ENCODE data around the gene ARL1.
A peak's percentile ranks its signal among the peaks of the same experiment; 100 is the strongest.
"Not testable (repeated sequence)": the region's sequence is repeated elsewhere in the genome, so short reads cannot be mapped to it uniquely, and the experiment has no call there.

The ARL1 gene

DNA sequence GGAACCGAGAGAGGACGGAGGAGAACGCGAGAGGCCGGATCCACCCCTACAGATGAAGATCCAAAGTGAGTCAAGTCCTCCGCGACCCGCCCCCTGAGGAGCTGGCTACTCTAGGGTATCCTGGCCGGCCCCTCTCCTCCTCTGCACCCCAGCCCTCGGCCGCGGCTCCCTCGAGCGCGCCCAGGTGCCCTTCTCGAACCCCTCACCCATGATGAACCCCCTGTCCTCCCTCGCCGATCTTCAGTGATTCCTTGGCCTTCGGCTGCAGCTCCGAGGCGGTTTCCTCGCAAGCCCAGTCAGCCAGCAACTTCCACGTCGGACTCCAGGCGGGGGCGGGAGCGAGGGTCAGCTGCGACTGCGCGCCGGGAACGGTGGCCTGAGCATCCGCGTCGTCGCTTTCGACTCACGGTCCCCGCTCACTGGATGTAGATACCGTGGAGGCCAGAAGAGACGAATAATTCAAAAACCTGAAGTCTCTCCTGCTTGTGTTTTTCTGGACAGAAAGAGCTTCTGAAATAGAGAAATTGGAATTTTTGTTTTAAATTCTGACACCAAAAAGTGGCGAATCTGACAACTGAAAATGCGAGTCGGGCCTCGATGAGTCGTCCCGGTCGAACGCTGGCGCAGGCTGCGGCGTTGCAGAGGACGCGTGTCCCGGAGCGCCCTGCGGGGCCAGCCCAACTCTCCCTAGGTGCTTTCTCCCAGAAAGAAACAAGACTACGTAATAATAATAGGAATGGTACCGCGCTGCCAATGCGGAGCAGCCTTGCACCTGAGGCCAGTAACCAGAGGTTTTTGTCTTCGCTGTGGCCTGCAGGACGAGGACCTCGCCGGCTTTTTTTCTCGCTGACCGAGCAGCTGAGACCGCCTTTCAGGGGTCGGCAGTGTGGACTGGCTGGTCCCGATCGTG is at the start of gene ARL1:
Gene ARL1, minus strand, starts transcription at position 337 of the 910 bp plus-strand sequence. Its CDS starts 127 bp downstream, at position 210.
- DNase-seq = peak; percentile 80 to 91

DNA sequence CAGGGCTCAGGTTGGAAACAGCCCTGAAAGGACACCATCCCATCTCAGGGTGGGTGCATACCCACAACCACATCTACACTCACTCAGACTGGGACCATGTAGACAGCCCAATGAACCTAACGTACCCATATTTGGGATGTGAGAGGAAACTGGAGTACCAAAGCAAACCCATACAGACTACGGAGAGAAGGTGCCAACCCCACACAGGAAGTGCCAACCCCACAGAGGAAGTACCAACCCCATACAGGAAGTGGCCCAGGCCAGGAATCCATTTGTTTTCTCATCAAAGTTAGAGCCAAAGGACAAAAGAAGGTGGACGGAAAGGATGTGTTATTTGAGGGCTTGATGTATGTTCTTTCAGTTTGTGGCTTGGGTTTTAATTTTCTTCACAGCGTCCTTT is 48.1 kb upstream of the ARL1 start:
- no peak for DNase-seq

DNA sequence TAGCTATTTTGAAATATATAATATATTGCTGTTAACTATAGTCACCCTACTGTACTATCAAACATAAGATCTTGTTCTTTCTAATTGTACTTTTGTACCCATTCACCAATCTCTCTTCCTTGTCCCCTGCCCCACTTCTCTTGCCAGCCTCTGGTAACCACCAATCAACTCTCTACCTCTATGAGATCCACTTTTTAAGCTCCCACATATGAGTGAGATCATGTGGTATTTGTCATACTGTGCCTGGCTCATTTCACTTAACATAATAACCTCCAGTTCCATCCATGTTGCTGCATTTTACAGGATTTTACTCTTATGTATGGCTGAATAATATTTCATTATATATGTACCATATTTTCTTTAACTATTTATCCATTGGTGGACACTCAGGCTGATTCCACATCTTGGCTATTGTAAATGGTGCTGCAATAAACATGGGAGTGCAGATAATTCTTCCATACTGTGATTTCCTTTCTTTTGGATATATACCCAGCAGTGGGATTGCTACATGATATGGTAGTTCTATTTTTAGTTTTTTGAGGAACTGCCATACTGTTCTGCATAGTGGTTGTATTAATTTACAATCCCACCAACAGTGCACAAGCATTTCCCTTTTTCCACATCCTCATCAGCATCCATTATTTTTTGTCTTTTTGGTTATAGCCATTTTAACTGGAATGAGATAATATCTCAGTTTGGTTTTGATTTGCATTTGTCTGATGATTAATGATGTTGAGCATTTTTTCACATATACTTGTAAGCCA is 34.1 kb upstream of the ARL1 start:
- no peak for DNase-seq

DNA sequence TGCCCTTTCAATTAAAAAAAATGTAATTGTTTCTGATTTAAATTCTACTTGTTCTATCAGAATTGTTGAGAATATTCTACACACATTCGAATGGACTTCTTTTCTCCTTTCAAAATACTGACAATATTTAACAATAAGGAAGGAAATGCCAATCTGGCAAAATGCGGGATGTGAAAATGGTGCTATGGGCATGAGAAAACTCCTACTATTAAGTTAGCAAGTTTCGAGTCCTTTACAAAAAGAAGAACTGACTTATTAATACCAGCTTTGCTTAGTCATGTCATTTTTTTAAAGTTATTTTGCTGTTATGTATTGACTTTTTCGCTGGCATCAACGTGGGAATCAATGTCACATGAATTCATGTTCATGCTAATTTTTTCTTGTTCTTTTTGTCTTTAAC is 31.7 kb upstream of the ARL1 start:
- DNase-seq = no peak

DNA sequence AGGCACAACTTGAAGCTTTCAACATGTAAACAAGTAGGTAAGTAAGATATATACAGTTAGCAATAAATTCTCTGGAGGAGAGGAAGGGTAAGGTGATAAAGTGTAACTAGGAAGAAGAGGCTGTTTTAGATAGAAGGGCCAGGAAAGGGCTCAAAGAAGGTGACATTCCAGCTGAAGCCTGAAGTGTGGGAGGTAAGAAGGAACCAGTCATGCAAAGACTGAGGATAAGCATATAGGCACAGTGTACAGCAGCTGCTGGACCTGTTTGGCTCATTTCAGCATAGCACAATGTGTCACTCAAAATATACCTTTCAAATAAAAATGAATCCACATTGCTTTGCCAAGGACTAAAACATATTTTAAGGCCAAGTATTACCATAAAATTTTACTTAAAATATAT is 28.6 kb upstream of the ARL1 start:
- DNase-seq = no peak

DNA sequence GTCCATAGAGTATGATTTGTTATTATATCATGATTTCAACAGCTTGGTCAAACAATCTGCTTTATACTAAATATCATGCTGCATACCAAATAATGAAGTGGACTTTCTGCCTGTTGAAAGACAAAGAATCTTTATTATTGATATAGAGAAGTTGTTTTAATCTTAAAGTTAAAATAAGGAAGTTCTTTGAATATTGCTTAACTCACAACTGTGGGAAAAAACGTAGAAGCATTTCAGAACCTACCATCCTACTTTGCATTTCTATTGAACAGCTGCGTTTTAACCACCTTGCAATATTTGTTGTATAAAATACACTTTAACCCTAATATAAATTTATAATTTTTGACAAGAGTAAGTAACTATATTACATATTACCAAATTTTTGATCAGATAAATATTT is 22.9 kb upstream of the ARL1 start:
- no peak for DNase-seq

DNA sequence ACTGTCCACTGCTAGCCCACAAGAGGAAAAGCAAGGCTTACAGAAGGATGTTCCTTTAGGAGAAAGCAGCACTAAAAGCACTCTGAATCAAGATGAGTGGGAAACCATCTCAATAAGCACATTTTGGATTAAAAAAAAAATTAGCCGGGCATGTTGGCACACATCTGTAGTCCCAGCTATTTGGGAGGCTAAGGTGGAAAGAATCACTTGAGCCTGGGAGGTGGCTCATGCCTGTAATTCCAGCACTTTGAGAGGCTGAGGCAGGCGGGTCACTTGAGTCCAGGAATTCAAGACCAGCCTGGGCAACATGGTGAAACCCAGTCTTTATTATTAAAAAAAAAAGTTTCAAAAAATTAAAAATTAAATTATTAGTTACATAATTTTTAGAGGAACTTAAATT is 17.0 kb upstream of the ARL1 start:
- no peak for DNase-seq

DNA sequence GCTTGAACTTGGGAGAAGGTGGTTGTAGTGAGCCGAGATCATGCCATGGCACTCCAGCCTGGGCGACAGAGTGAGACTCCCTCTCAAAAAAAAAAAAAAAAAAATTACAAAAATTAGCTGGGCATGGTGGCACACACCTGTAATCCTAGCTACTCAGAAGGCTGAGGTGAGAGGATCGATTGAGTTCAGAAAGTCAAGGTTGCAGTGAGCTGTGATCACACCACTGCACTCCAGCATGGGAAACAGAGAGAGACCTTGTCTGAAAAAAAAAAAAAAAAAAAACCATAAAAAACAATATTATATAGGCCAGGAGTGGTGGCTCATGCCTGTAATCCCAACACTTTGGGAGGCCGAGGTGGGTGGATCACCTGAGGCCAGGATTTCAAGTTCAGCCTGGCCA is 14.5 kb upstream of the ARL1 start:
- DNase-seq = not testable (repeated sequence)

DNA sequence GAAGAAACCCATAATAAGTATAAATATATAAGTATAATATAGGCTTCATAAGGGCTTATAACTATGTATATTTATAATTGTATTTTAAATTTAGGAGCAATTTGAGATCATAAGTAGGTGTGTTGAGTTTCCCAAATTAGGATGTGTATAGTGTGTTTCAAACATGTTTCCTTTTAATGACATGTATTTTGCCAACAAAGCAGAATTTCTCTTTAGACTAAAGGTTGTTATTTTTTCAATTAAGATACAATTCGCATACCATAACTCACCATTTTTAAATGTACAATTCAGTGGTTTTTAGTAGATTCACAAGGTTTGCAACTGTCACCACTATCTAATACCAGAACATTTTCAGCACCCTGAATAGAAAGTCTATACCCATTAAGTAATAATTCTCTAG is 7.7 kb upstream of the ARL1 start:
- DNase-seq = no peak

DNA sequence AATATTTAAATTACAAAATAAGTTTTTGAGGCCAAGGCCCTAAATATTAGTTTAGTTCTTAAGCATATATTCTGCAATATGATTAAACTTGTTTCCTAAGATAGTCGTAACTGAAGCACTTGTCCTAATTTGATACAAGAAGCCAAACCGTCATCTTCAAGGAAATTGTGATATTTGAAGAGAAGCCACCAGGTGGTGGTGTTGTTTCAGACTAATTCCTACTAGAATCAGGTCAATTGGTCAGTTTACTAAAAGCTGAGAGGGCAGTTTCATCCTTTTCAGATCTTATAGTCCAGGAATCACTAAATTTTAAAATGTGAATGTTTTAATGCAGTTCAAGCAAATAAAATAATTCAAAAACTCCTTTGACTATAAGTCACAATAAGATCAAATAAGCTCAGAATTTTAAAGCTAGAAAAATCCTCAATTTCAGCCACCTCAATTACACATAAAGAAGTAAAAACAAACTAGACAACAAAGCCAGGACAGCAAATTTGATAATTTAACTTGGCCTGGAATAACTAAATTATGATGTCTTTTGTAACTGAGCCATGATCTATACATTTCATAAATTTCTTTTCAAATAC is 7.1 kb upstream of the ARL1 start:
- peak; percentile 1 to 49 for DNase-seq

DNA sequence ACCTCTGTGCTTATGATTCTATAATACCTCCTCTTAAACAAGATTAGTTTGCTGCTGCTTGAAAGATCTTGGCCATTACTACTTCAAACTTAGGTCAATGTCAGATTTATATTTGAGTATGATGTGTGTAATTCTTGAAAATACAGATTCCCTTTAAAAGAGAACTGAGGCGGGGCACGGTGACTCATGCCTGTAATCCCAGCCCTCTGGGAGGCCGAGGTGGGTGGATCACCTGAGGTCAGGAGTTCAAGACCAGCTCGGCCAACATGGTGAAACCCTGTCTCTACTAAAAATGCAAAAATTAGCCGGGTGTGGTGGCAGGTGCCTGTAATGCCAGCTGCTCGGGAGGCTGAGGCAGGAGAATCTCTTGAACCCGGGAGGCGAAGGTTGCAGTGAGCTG is 2.6 kb upstream of the ARL1 start:
- DNase-seq = not testable (repeated sequence)

DNA sequence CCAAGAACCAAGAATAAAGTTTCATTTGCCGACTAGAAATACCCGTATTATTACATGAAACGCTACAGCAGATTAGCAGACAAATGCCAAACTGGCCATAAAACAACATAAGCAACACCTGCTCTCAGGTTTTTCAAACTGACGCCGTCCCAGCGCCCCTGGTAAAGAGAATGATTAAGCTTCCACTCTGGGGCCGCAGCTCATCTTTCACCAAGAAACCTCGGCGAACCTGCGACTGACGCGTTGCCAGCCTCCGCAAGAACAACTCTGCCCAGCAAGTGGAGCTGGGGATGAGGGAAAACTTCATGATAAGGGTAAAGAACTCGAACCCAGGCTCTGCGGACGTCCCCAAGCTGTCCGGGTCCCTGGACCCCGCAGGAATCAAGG is 530 bp downstream of the ARL1 start:
- no peak for DNase-seq

DNA sequence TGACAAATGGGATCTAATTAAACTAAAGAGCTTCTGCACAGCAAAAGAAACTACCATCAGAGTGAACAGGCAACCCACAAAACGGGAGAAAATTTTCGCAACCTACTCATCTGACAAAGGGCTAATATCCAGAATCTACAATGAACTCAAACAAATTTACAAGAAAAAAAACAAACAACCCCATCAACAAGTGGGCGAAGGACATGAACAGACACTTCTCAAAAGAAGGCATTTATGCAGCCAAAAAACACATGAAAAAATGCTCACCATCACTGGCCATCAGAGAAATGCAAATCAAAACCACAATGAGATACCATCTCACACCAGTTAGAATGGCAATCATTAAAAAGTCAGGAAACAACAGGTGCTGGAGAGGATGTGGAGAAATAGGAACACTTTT is 16.4 kb downstream of the ARL1 start:
- not testable (repeated sequence) for DNase-seq

DNA sequence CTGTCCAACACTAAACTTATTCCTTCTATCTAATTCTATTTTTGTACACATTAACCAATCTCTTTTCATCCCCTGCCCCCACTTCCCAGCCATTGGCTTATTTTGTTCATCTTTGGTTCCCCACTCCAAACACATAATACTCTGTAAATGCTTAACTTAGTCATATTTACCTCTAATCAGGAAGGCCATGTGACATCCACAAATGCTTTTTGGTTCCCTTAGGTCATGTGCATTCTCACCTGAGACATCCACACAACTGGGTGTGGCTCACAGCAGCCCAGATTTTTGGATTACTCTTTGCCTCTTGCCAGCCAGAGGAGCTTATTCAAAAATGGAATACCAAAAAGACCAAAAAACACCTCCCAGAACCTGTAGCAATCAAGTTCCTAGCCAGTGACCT is 28.4 kb downstream of the ARL1 start:
- DNase-seq = no peak

DNA sequence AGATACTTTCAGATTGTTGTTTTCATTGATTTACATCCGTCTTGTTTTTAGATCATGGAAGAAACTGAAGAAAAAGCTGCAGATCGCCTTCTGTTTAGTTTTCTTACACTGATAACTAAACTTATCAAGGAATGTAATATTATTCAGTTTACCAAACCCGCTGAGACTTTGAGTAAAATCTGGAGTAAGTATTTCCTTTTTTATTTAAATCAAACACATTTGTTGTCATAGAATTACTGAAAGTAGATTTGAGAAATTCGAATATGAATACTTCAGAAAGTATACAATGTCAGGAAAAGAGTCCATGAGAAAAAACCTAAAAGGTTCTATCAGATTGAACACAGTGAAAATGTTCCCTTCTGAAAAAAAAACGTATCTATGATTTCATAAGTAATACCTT is 32.0 kb downstream of the ARL1 start:
- no peak for DNase-seq

DNA sequence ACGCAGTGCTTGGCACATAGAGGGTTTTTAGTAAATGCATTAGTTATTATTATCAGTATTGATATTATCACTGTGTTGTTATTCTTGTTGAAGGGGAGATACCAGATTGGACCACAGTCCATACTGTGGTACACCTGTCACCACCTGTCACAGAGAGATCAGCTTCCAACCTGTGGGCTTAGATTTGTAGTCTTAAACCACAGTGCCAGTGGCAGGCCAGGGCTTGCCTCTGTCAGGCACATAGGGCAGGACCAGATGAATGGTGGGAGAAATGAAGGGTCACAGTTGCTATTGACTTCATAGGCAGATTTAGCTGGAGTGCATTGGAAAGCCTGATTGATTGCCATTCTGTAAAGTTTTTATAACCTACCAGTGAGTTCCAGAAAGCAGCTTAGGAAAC is 35.1 kb downstream of the ARL1 start:
- DNase-seq = no peak

DNA sequence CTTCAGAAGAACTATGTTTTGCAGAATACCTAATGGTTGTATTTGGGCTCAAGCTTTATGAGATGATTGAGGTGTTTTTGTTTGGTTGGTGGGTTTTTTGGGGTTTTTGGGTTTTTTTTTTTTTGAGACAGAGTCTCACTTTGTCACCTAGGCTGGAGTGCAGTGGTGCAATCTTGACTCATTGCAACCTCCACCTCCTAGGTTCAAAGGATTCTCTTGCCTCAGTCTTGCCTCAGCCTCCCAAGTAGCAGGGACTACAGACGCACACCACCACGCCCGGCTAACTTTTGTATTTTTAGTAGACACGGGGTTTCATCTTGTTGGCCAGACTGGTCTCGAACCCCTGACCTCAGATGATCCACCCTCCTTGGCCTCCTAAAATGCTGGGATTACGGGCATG is 39.6 kb downstream of the ARL1 start:
- no peak for DNase-seq

DNA sequence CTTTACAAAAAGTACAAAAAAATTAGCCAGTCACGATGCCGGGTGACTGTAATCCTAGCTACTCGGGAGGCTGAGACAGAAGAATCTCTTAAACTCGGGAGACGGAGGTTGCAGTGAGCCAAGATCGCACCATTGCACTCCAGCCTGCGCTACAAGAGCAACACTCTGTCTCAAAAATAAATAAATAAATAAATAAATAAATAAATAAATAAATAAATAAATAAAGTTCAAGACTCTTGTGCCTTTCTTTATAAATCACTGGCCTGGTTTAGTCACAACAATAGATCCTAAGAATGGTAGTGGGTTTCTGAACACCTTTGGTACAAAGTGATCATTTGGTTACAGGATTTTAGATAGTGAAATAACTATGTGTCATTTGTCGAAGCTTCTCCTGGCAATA is 46.1 kb downstream of the ARL1 start:
- DNase-seq = no peak

DNA sequence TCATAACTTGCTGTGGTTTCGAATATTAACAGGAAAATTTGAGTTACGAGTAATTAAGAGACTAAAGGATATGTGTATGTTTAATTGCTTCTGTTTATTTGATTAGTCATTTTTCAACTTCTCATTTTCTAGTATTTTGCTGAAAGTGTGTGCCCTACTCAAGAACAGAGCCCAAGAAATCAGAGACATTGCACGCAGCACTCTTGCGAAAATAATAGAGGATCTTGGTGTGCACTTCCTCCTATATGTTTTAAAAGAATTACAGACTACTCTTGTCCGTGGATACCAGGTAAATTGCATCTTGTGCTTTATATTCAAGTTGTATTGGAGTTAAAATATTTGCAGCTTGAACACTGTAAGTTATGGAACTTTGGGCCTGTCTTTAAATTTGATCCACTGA is 50.8 kb downstream of the ARL1 start:
- DNase-seq = no peak

DNA sequence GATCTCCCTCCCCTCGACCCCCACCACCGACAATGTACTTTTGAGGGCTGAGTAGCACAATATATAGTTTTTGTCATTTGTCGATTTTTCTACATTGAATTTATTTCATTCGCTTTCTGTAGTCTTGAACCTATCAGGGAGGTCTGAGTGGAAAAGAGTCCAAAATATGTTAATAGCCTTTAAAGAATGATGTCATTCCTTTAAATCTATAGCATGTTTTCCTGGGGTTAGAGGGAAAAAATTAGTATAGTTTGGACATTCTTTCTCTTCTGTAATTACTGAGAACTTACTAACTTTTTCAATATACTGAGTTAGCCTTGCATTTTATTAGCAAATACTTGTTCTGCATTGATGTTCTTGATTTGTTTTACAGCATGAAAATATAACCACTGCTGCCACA is 55.9 kb downstream of the ARL1 start:
- no peak for DNase-seq

DNA sequence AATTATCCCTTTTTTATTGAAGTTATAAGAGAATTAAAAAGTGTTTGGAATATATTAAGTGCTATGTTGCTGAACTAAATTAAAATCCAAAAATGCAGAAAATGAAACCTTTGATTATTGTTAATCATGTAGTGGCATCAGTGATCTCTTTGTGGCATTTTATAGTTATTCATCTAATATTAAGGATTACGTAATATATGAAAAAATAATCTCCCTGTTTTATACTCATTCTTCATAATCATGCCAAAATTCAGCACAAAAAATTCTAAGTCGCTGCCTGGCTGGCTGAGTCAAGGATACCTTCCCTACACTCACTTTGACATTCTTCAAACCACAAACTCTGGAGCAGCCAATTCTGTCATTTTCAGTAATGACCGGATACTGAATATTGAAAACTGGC is 63.7 kb downstream of the ARL1 start:
- no peak for DNase-seq

Measured in hippocampal formation (tissue), 2 donors.